Measurements from ENCODE around the gene COL8A2.

COL8A2 gene

DNA sequence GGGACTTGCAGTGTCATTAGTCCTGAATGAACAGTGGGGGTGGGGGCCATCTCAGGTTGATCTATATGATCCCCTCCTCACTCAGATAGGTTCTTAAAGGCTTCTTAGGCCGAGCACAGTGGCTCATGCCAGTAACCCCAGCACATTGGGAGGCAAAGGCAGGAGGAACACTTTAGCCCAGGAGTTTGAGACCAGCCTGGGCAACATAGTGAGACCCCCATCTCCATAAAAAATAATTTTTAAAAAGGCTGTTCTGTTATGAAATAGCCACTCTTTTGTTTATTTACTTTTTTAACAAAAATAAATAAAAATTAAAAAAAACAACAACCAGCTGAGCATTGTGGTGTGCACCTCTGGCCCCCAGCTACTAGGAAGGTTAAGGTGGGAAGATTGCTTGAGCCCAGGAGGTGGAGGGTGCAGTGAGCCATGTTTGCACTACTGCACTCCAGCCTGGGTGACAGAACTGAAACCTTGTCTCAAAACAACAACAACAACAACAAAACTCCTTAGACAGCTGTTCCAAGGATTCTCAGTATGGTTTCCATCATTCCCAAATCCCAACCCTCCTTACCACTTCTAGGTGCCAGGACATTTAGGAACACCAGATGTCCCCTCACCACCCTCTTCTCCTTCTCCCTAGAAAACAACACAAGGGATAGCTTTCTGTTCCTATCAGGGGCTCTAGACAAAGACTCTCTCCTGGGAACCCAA is 26.3 kb upstream of the COL8A2 start:
- DNase-seq (ENCODE audit: extremely low read depth, insufficient read length): no peak
- TF ChIP-seq, protein P1, sequence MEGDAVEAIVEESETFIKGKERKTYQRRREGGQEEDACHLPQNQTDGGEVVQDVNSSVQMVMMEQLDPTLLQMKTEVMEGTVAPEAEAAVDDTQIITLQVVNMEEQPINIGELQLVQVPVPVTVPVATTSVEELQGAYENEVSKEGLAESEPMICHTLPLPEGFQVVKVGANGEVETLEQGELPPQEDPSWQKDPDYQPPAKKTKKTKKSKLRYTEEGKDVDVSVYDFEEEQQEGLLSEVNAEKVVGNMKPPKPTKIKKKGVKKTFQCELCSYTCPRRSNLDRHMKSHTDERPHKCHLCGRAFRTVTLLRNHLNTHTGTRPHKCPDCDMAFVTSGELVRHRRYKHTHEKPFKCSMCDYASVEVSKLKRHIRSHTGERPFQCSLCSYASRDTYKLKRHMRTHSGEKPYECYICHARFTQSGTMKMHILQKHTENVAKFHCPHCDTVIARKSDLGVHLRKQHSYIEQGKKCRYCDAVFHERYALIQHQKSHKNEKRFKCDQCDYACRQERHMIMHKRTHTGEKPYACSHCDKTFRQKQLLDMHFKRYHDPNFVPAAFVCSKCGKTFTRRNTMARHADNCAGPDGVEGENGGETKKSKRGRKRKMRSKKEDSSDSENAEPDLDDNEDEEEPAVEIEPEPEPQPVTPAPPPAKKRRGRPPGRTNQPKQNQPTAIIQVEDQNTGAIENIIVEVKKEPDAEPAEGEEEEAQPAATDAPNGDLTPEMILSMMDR (IDR thresholded peaks at IDR 0.05; ENCODE audit: insufficient read depth, low read length, poor library complexity, severe bottlenecking): no peak
- no peak overlapping the region for H3K4me3 ChIP-seq (replicated peaks; ENCODE audit: low read depth, low read length)
- H3K27me3 ChIP-seq (replicated peaks; ENCODE audit: control insufficient read depth, insufficient read depth, low read length): no peaks in the 10 kb centered on the region
- no peaks in the 10 kb centered on the region; the same call in 1 of the 2 replicates for H3K36me3 ChIP-seq (ENCODE audit: control insufficient read depth, insufficient read depth, low read length)

DNA sequence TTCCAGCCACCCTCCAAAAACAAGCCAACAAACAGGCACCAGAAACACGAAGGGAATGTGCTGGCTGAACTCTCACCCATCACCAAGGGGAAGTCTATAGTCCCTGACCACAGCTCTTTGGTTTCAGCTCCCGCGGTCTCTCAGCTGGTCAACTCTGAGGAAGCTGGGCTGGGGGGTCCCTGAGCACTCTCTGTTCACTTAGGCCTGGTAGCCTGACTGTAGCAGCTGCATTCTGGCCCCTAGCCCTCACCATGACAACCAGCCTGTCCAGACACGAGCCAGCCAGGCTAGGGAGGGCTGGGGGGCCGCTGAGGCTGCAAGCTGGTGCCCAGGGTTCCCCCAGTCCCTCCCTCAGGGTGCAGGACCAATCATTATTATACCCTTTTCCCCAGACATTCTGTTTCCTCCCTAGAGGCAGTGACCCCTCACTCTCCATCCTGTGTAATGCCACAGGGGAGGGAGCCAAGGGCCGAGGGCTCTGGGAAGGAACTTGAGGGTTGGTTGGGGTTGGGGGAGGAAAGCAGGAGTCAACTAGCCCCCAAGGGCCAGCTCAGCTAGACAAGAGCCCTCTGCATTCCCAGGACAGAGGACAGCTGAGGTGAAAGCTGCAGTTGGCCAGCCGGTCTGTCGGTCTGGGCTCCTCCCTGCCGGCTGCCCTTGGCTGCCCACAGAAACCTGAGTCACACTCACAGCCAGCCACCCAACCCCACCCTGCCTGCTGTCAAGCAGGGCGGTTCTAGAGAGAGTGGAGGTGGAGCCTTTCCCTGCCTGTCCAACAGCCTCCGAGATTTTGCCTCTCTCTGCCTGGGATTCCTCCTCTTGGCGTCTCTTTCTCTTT is 25.5 kb upstream of the COL8A2 start:
- TF ChIP-seq, protein P1 (IDR thresholded peaks at IDR 0.05; ENCODE audit: insufficient read depth, low read length, poor library complexity, severe bottlenecking): no peak
- H3K4me3 ChIP-seq (replicated peaks; ENCODE audit: low read depth, low read length): peak overlapping the region; percentile 31
- DNase-seq (ENCODE audit: extremely low read depth, insufficient read length): peak; percentile 80
- no peaks in the 10 kb centered on the region for H3K27me3 ChIP-seq (replicated peaks; ENCODE audit: control insufficient read depth, insufficient read depth, low read length)
- no peaks in the 10 kb centered on the region; the same call in 1 of the 2 replicates for H3K36me3 ChIP-seq (ENCODE audit: control insufficient read depth, insufficient read depth, low read length)

DNA sequence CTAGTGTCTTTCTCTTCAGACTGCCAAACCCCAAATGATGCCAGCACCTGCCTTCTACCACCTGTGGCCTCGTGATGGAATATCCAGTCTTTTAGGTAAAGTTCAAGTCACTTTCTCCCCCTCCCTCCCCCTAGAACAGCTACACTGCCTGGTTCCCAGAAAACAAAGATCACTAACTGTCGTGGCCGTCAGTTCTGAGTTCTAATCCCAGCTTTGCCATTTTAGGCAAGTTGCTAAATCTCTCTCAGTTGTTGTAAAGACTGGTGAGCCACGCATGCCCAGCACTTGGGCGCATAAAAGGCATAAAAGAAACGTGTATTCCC is 24.9 kb upstream of the COL8A2 start:
- DNase-seq (ENCODE audit: extremely low read depth, insufficient read length): no peak
- Histone ChIP-seq H3K4me3 (replicated peaks; ENCODE audit: low read depth, low read length) (0 out of 2 replicates have a peak overlapping the region, but pooled peaks have one; percentile 32), H3K27me3 (replicated peaks; ENCODE audit: control insufficient read depth, insufficient read depth, low read length) (no peaks in the 10 kb centered on the region), H3K36me3 (ENCODE audit: control insufficient read depth, insufficient read depth, low read length) (no peaks in the 10 kb centered on the region; the same call in 1 of the 2 replicates)
- TF ChIP-seq, protein P1 (IDR thresholded peaks at IDR 0.05; ENCODE audit: insufficient read depth, low read length, poor library complexity, severe bottlenecking): no peak

DNA sequence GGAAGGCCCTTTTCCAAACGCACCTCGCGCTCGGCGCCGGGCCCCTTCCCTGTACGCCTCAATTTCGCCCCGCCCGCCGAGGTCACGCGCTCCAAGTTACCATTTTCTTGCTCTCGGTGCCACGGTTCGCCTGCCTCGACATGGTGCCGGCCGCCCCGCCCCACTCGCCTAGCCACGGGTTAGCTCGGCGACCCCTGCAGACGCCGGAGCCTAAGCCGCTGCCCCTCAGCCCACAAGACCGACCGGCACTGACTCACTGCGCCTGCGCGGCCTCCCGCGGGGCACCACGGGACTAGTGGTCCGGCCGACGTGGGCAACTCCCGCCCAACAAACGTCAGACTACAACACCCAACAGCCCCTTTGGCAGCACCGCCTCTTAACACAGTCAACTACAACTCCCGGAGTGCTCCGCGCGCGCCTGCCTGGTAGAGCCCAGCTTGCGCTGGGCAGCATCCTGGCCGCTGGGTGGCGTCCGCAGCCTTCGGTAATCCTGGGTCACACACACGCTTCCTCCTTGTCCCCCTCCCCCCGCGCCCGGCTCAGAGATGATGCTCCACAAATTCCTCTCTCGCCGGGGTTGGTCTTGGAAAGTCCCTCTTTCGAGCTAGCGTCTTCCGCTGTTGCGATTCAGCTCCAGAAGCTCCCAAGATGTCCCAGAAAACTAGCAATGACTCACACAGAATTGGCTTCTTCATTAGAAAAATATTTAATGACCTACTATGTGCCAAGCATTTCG is 24.4 kb upstream of the COL8A2 start, which contains the start of gene TRAPPC3:
TSS of gene TRAPPC3 (minus strand) at position 250 of the 736 bp plus-strand sequence. CDS start at position 142, 108 bp downstream.
- peak; percentile 99 for DNase-seq (ENCODE audit: extremely low read depth, insufficient read length)
- Histone ChIP-seq H3K36me3 (ENCODE audit: control insufficient read depth, insufficient read depth, low read length) (no peaks in the 10 kb centered on the region; the same call in 1 of the 2 replicates), H3K4me3 (replicated peaks; ENCODE audit: low read depth, low read length) (peak within 1 kb of the TSS; percentile 83), H3K27me3 (replicated peaks; ENCODE audit: control insufficient read depth, insufficient read depth, low read length) (no peaks in the 10 kb centered on the region)
- TF ChIP-seq, protein P1 (IDR thresholded peaks at IDR 0.05; ENCODE audit: insufficient read depth, low read length, poor library complexity, severe bottlenecking): peak; percentile 96

DNA sequence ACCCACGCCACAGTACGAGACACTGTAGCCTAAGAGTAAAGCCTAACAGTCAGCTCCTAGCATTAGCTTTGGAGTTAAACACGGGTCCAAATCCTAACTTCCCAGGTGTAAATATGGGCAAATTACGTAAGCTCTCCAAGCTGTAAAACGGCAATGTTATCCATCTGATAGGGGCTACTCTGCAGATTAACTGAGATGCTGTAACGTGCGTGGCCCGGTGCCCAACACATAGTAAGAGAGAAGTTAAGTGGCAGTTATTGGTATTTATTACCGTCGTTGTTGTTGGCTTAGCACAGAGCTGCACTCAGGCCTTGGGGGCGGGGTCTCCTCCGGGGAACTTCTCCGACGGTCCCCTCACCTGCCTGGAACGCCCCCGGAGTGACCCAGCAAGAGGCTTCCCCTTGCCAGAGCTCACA is 23.8 kb upstream of the COL8A2 start:
- H3K4me3 ChIP-seq (replicated peaks; ENCODE audit: low read depth, low read length): peak overlapping the region; percentile 83
- H3K27me3 ChIP-seq (replicated peaks; ENCODE audit: control insufficient read depth, insufficient read depth, low read length): no peaks in the 10 kb centered on the region
- TF ChIP-seq, protein P1 (IDR thresholded peaks at IDR 0.05; ENCODE audit: insufficient read depth, low read length, poor library complexity, severe bottlenecking): no peak
- no peaks in the 10 kb centered on the region; the same call in 1 of the 2 replicates for H3K36me3 ChIP-seq (ENCODE audit: control insufficient read depth, insufficient read depth, low read length)
- DNase-seq (ENCODE audit: extremely low read depth, insufficient read length): no peak

Measured in GM06990 (cell line).